WTC11 (cell line): ENCODE data around the gene GJB2.

Source experiments
- CTCF ChIP-seq: fragments of 200-600 bp; IDR thresholded peaks from 2 replicates; pipeline ENCODE4 v1.8.0; 2022; ENCODE audit warnings: antibody characterized with exemption
- E2F1 ChIP-seq: sonication (generic); formaldehyde crosslinking; IDR thresholded peaks from 2 replicates; pipeline ENCODE4 v1.8.0; 2022; ENCODE audit warnings: mild to moderate bottlenecking, missing genetic modification reagents
- HMGXB4 ChIP-seq: sonication (generic); formaldehyde crosslinking; IDR thresholded peaks from 2 replicates; pipeline ENCODE4 v1.8.1; 2023; ENCODE audit warnings: mild to moderate bottlenecking, moderate library complexity, missing genetic modification reagents
- SP1 ChIP-seq: sonication (generic); formaldehyde crosslinking; conservative IDR thresholded peaks from 2 replicates; pipeline ENCODE4 v1.8.1; 2022; ENCODE audit warnings: missing genetic modification reagents
- ZBTB43 ChIP-seq: sonication (generic); formaldehyde crosslinking; IDR thresholded peaks from 2 replicates; pipeline ENCODE4 v1.8.1; 2023; ENCODE audit warnings: mild to moderate bottlenecking, missing genetic modification reagents
- TF ChIP-seq, protein P1 (sequence below): sonication (generic); formaldehyde crosslinking; IDR thresholded peaks from 2 replicates; pipeline ENCODE4 v1.8.1; 2022; ENCODE audit warnings: low read depth, mild to moderate bottlenecking, moderate library complexity, missing genetic modification reagents, borderline replicate concordance

DNA sequence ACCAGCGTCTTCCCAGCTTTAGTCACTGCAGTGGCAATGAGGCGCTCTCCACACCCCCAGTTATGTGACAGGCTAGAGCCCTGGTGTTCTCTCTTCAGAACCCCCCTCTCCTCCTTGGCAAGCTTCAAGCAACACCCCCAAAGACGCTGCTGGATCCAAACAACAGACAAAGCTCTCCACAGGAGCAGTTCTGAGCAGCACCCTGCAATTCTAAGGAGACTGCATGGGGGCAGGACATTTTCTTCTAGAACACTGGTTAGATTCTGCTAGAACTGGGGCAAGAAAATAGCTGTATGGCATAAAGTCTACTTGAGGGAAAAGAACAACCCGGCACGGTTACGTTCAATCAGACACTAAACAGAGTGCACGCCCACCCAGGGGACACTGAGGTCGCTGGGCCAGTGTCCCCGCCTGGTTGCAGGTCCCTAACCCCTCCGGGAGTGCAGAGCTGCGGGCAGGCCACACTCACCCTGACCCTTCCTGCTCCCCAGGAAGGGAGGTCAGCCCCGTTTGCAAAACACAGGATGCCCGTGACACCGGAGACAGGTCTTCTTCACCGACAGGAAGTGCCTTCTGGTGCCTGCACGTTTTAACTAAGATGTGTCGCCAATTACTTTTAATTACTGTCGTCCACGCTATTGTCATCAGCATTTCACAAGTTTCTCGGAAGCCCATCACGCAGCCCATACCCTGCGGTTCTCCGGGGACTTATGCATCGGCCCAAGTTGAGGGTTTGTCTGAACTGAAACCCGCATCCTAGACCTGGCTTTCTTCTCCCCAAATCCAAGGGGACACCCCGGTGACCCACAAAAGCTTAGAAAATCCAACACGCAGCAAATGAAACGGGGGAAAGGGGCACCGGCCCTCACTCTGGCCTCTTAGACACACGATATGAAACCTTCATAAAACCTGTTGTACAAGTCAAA lies 38.4 kb upstream of the GJB2 start:
- TF ChIP-seq SP1 (CRISPR knock-in tag) (no peak), CTCF (no peak), ZBTB43 (CRISPR knock-in tag) (no peak), HMGXB4 (CRISPR knock-in tag) (no peak), E2F1 (CRISPR knock-in tag) (no peak)
- TF ChIP-seq, protein P1, sequence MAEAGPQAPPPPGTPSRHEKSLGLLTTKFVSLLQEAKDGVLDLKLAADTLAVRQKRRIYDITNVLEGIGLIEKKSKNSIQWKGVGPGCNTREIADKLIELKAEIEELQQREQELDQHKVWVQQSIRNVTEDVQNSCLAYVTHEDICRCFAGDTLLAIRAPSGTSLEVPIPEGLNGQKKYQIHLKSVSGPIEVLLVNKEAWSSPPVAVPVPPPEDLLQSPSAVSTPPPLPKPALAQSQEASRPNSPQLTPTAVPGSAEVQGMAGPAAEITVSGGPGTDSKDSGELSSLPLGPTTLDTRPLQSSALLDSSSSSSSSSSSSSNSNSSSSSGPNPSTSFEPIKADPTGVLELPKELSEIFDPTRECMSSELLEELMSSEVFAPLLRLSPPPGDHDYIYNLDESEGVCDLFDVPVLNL (CRISPR knock-in tag), result no peak
